ENCODE results near the gene NTF3.

DNA sequence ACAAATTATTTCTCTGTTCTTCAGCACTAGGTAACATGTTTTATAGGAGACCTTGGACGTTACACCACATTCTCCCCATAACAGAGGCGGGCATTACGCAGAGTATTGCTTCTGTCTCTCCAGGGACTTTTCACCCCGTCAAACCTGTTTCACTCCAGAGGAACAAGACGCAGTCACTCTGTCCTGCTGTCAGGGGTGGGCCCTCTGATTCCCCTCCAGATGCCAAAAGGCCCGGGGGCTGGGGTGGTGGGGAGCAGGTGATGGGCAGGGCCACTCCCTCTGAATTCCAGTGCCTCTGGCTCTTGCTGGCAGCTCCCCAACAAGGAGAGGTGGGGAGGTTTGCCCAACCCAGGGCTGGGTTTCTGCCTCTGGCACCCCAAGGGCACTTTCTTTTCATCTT is 71.9 kb downstream of the NTF3 start:
- TF ChIP-seq POLR2A (IDR thresholded peaks at IDR 0.05) (no peak), POLR2AphosphoS5 (IDR thresholded peaks at IDR 0.05) (peak; percentile 54)

Data from prostate gland (tissue), 1 donor.